ENCODE results near the gene RAB5A.
"Not testable (repeated sequence)": the region's sequence is repeated elsewhere in the genome, so short reads cannot be mapped to it uniquely, and the experiment has no call there.

RAB5A gene

GRCh38 chr3:19950316-19950715, 3.4 kb downstream of the RAB5A start:
- no peak for DNase-seq

DNA sequence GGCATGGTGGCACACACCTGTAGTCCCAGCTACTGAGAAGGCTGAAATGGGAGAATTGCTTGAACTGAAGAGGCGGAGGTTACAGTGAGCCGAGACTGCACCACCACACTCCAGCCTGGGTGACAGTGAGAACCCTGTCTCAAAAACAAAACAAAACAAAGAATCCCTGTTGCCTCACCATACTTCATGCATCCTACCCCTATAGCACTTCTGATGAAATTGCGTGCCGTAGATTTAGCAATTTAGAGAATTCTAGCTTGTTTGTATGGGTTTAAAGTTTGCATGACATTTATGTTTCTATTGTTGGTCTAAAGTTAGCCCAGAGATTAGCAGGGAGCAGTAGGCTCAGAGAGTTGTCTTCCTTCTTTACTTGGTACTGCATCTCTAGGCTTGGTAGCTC, 7.8 kb downstream of the RAB5A start:
- DNase-seq = no peak

DNA sequence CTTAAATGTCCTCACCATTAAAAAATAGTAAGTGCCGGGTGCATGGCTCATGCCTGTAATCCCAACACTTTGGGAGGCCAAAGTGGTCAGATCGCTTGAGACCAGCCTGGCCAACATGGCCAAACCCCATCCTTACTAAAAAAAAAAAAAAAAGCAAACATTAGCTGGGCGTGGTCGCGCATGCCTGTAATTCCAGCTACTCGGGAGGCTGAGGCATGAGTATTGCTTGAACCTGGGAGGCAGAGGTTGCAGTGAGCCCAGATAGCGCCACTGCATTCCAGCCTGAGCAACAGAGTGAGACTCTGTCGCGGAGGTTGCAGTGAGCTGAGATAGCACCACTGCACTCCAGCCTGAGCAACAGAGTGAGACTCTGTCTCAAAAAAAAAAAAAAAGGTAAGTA, 10.5 kb downstream of the RAB5A start:
- not testable (repeated sequence) for DNase-seq

GRCh38 chr3:19959505-19959904, 12.6 kb downstream of the RAB5A start:
- DNase-seq = no peak

DNA sequence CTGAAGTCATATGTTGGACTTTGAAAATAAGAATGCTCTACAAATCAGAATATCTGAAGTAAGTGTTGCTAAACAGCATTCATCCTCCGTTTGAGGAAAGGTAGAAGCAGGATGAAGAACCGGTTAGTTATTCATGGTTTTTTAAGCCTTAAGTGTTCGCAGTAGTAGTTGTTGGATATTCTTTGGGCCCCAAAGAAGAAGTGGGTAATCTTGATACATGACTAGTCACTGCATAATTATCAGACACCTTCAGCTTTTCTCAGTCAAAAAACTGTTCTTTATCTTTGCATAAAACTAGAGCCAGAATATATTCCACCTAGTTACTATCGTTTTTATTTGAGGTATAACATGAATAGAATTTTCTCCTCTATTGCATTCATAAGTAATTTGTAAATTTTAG, 13.8 kb downstream of the RAB5A start:
- DNase-seq = no peak

- DNase-seq = no peak
Observed at GRCh38 chr3:19961960-19962359, 15.1 kb downstream of the RAB5A start.

- DNase-seq = no peak
Observed at GRCh38 chr3:19967208-19967607, 20.3 kb downstream of the RAB5A start.

DNA sequence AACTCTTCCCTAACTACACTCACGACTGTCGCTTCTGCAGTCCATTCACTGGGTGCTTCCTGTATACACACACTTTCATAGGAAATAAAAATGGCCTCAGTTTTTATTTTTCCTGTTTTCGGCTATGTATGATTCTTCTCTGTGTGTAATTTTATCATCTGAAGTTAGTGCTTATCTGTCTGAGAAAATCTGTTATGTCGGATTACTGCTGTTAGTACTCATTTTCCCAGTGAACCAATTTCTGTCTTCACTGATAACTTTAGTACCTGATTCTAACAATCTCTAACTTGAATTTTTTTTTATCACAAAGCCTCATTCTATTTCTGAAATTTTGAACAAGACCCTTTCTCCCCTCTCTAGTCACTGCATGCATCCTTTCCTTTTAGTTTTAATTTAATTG, 20.9 kb downstream of the RAB5A start:
- no peak for DNase-seq

GRCh38 chr3:19970327-19970726, 23.4 kb downstream of the RAB5A start:
- DNase-seq = no peak

- no peak for DNase-seq
Observed at GRCh38 chr3:19972054-19972453, 25.2 kb downstream of the RAB5A start.

DNA sequence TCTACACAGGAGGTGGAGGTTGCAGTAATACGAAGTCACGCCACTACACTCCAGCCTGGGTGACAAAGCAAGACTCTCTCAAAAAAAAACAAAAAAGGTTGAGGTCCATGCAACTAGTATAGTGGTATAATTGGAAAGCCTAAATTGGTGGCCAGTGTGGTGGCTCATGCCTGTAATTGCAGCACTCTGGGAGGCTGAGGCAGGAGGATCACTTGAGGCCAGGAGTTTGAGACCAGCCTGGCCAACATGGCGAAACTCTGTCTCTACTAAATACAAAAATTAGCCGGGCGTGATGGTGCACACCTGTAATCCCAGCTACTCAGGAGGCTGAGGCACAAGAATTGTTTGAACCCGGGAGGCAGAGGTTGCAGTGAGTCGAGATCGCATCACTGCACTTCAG, 42.0 kb downstream of the RAB5A start:
- not testable (repeated sequence) for DNase-seq

DNA sequence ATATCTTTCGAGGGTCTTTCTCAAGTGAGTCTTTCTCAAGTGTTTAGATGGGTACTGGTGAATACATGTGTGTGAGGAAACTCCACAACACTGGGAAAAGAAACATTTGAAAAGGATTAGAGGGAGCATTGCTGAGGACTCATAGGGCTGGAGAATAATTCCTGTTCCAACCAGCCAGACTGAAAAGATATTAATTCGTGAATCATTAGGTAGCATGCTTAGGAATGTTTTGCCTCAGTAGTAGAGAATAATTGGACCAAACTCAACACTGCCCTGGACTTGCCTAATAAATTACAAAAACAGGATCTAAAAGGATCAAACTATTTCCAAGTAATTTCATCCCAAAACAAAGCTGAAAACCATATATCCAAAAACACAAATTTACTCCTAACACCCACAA, 47.9 kb downstream of the RAB5A start:
- DNase-seq = no peak

GRCh38 chr3:19997502-19997901, 50.6 kb downstream of the RAB5A start:
- DNase-seq = no peak

DNA sequence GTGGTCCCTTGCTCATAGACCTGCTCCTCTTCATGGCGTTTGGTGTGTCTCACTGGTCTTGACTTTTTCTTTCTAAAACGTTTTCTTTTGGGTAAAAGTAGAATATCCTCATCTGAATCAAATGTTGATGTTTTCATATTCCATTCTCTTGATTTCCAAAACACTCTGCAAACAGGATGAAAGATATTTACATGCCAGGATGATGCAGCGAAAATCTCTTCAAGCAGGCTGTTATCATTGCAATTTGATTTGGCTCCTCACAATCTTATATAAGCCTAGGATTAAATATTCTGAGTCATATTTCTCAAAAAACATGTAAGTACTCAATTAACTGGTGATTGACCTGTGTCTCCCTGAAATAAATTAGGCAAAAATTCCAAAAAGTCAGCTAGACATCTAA, 55.0 kb downstream of the RAB5A start:
- DNase-seq = no peak

DNA sequence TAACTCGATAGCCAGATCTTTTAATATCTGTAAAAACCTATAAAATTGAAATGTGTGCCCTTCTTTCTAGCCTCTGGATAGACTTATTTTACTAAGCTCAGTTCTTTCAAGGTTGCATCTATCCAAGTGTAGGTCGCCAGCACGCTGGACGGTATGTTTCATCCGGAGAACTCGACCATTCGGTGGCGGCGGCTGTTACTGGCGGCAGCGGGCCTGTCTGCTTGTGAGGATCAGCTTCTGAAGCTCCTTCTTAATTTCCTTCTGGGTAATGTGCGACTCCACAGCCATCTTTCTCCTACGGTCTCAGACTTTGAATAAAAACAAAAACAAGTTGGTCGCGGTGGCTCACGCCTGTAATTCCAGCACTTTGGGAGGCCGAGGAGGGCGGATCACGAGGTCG, 61.1 kb downstream of the RAB5A start:
- no peak for DNase-seq

DNA sequence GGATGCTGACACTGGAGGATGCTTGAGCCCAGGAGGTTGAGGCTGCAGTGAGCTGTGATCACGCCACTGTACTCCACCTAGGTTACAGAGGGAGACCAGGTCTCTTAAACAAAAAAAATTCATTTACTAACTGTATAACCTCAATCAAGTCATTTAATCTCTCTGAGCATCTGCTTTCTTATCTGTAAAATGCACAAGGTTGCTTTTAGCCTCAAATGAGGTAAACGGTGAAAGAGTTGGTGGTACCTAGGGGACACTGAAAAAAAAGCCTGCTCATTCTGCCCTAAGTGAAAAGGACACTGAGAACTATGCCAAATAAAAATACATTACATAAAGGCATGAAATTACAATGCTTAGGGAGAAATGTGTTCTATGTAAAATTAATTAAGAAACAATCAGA, 61.7 kb downstream of the RAB5A start:
- no peak for DNase-seq

GRCh38 chr3:20012164-20012563, 65.3 kb downstream of the RAB5A start, which contains the start of gene PP2D1:
TSS of gene PP2D1 (minus strand) at chr3:20012264. CDS start at chr3:20012072, 192 bp downstream.
- DNase-seq = no peak

DNA sequence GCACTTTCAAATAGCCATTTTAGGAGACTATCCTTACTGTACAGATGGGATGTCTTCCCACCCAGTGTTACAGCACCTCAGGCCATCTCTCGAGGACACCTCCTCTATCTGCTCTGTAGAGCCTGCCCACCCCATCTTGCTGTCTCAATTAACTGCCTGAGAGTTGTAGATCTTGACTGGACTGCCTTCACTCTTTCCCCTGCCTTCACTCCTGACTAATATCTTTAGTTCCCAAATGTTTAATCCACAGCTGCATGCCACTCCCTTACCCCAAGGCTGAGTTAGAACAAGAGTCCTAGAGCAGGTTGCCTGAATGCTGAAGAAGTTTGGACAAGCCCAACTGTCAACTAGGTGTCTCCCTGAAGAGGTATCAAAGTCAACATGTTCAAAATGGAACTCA, 66.5 kb downstream of the RAB5A start:
- no peak for DNase-seq

DNA sequence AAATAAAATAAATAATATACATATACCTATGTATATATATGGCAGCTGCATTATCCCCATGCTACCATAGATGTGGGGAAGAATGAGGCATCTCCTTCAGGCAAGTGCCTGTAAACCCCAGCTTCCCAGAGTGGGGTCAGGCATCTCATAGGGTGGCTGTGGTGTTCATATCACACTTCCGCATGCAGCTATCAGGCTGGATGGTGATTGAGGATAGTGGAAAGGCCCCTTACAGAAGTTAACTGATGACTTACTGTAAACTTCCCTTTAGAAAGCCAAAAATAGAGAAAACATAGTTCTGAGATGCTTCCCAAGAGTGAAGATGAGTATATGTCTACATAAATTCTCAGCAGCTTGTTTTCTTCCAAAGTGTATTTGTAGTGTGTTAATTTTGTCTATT, 68.6 kb downstream of the RAB5A start:
- DNase-seq = no peak

DNA sequence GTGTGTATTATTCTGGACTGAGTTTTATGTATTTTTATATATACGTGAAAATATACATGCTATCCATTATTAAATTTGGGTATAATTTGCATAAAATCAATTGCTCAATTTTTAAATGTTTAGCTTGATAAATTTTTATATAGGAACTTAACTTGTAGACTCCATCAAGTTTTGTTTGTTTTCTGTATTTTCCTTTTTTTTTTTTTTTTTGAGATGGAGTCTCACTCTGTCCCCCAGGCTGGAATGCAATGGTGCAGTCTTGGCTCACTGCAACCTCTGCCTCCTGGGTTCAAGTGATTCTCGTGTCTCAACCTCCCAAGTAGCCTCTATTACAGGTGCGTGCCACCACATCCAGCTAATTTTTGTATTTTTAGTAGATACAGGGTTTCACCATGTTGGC, 69.2 kb downstream of the RAB5A start:
- DNase-seq = not testable (repeated sequence)

DNA sequence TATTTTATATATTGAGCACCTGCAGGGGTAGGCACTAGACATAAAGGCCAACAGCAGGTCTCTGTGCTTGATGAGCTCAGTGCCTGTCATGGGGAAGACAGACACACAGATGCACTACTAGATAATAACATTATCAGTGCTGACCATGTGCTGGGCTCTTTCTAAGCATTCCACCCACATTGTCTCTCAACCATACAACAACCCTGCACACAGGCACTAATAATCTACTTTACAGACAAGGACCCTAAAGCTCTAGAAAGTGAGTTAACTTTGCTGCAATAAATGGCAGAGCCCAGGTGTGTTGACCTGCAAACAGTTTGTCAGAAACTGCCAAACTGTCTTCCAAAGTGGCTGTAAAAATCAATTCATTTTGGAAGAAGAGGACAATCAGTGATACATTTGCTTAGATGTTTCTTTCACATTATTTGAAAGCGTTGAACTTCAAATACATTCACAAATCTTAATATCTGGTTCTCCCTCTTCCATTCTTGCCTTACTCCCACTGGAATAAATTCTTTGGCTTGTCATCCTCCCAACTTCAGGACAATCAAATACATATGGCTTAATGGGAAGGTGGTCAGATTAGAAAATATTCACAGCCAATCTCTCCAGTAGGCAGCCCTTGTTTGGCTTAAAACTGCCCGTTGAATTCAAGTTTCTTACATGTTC, 76.2 kb downstream of the RAB5A start:
- no peak for DNase-seq

DNA sequence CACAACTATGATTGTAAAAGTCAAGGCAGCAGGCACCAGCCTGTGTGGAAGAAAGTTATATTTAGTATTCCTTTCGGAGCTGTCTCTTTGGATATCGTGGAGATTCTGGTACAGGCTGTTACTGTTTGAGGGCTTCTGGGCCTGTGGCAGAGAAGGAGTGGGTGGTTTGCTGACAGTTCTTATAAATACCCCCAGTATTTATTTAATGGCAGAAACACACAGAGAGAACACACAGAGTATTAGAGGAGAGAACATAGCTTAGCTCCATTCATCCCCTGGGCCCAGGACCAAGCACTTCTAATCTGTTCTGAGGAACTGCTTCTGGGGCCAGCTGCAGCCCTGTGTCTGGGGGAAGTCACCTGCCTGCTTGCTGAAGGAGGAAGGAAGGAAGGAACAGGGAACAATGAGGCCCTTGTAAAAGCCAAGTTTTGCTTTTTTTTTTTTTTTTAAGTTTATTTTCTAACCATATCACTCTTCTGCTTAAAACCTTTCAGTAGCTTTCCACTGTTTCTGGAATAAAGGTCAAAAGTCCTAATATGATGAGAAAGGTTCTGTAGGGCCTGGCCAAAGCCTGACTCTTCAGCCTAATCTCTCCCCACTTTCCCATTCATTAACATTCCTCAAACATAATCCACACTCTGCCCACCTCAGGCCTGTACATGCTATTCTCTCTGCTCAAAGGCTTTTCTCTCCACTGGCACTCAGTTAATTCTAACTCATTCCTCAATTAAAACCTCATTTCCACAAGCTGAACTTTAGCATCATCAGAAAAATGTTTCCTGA, 76.9 kb downstream of the RAB5A start:
- no peak for DNase-seq

DNA sequence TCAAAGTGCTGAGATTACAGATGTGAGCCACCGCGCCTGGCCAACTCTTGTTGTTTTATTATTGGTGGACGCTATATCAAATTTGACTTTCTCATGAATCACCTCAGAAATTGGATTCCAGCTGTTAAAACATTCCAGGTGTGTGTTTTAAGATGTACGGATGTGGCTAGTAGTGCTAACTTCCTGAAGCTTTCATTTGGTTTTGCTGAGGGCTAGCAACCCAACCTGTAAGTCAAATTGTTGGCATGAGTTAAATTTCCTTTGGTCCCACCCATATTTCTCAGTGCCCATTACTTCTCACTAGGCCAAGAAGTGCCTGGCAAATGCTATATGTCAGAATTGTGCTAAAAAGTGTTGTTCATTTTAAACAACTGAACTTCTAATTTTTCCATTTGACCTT, 80.2 kb downstream of the RAB5A start:
- DNase-seq = no peak

DNA sequence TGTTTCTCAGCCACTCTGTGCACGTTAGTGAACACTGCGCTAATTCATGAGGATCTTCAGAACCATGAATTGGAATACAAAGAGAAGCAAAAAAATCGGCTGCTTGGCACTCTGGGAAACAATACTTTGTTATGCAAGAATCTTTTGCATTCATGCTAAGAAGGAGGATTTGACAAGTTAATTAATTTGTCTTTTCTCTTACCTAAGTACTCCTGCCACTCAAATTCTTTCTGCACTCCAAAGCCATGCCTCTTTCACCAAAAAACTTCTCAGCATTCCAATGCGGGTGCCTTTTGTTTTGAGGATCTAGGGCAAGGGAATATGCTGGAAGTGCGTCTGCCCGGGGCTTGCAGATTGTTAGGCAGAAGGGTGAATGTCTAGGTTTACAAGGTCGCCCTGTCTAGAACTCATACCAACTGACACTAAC, 82.0 kb downstream of the RAB5A start:
- DNase-seq = no peak

- DNase-seq = not testable (repeated sequence)
Observed at GRCh38 chr3:20031939-20032338, 85.0 kb downstream of the RAB5A start.
